ENCODE results near the gene LCMT1. TPM values are rescaled to one million over a fixed set of nuclear protein-coding genes. Genes with fewer than 3 reads are reported as not detected.

The LCMT1 gene
- total and polyA plus RNA-seq, 2 of the 4 experiments (the other 2 are of a cell fraction), result 33.1 to 60.4 TPM

GRCh38 chr16:25124503-25124902 is 13.0 kb downstream of the LCMT1 start:
- no peak overlapping the region for H2BK120ac ChIP-seq (ENCODE audit: low read depth, low read length)
- no peak overlapping the region for H3K27ac ChIP-seq (ENCODE audit: insufficient read depth, low read length)
- H3K4ac ChIP-seq (ENCODE audit: low read depth, low read length), result no peak overlapping the region
- H3K4me3 ChIP-seq (ENCODE audit: insufficient read depth, low read depth, low read length), result no peak overlapping the region
- in situ Hi-C loops (cut with MboI; ENCODE audit: low sequenced_read_pairs) (loop anchor here (10.0 kb wide), 1 partner anchor 100 kb away; no protein-coding TSS in a partner anchor), intact Hi-C loops (cut with micrococcal nuclease) (no loop called here), dilution Hi-C loops (cut with HindIII; ENCODE audit: low sequenced_read_pairs, unreplicated experiment) (no loop called here)
- H2AK9ac ChIP-seq (replicated peaks; ENCODE audit: low read depth, low read length, poor library complexity), result no peak overlapping the region
- H3K79me1 ChIP-seq (ENCODE audit: low read depth in 1 of 2, low read length in 2 of 2), result peaks cover 19 to 42% of the 10 kb centered on the region in 2 experiments
- peaks cover 2% of the 10 kb centered on the region for H3K36me3 ChIP-seq (ENCODE audit: control insufficient read depth, insufficient read depth, low read length)
- no CpG with 5 or more reads among the region's 3 CpGs for WGBS, 2 experiments (ENCODE audit: extremely low coverage in 2 of 2, insufficient read length in 1 of 2)
- H2BK15ac ChIP-seq (ENCODE audit: low read depth, low read length), result no peak overlapping the region
- ChIA-PET CTCF (no interaction called here), POLR2A (ENCODE audit: unreplicated experiment) (no interaction called here)
- H2AK5ac ChIP-seq (ENCODE audit: low read depth, low read length), result no peak overlapping the region
- DNase-seq (no peak), ATAC-seq (ENCODE audit: low read depth) (no peak)
- H4K8ac ChIP-seq (ENCODE audit: low read depth in 2 of 2, low read length in 2 of 2), result no peak overlapping the region
- H3K9me3 ChIP-seq (ENCODE audit: control insufficient read depth, insufficient read depth, low read length), result no peaks in the 10 kb centered on the region
- no peak overlapping the region for H3K23ac ChIP-seq (ENCODE audit: low read depth, low read length)
- no peak overlapping the region for H3K14ac ChIP-seq (replicated peaks; ENCODE audit: low read depth, low read length)
- no peak overlapping the region for H4K5ac ChIP-seq (ENCODE audit: low read depth, low read length)
- no peak overlapping the region for H3K9ac ChIP-seq (ENCODE audit: low read depth, low read length)
- H3K4me2 ChIP-seq (ENCODE audit: low read depth, low read length), result no peak overlapping the region
- no TSS peak for BruUV-seq (replicated peaks)
- H4K91ac ChIP-seq (ENCODE audit: insufficient read depth, low read depth, low read length), result no peak overlapping the region
- H2AFZ ChIP-seq (replicated peaks; ENCODE audit: low read length, poor library complexity), result no peak overlapping the region
- no peak overlapping the region for H2BK5ac ChIP-seq (ENCODE audit: low read depth, low read length, poor library complexity, severe bottlenecking)
- no peak overlapping the region for H2BK20ac ChIP-seq (ENCODE audit: low read depth, low read length)
- H4K20me1 ChIP-seq (ENCODE audit: insufficient read depth, low read length), result peaks cover 17% of the 10 kb centered on the region
- no peak for TF ChIP-seq NFE2L2 (IDR thresholded peaks at IDR 0.05; ENCODE audit: low read depth, low read length)
- TF ChIP-seq MAZ (IDR thresholded peaks at IDR 0.05; ENCODE audit: borderline replicate concordance, low read depth, low read length), result no peak
- TF ChIP-seq ELK1 (IDR thresholded peaks at IDR 0.05; ENCODE audit: borderline replicate concordance, low read depth, low read length), result no peak
- TF ChIP-seq RAD21 (IDR thresholded peaks at IDR 0.05; ENCODE audit: low read length), result no peak
- TF ChIP-seq, protein P1, sequence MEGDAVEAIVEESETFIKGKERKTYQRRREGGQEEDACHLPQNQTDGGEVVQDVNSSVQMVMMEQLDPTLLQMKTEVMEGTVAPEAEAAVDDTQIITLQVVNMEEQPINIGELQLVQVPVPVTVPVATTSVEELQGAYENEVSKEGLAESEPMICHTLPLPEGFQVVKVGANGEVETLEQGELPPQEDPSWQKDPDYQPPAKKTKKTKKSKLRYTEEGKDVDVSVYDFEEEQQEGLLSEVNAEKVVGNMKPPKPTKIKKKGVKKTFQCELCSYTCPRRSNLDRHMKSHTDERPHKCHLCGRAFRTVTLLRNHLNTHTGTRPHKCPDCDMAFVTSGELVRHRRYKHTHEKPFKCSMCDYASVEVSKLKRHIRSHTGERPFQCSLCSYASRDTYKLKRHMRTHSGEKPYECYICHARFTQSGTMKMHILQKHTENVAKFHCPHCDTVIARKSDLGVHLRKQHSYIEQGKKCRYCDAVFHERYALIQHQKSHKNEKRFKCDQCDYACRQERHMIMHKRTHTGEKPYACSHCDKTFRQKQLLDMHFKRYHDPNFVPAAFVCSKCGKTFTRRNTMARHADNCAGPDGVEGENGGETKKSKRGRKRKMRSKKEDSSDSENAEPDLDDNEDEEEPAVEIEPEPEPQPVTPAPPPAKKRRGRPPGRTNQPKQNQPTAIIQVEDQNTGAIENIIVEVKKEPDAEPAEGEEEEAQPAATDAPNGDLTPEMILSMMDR (conservative IDR thresholded peaks at IDR 0.05; ENCODE audit: low read depth, low read length), result no peak
- no peak for TF ChIP-seq MXI1 (IDR thresholded peaks at IDR 0.05; ENCODE audit: borderline replicate concordance, low read depth, low read length)
- TF ChIP-seq POLR2A (IDR thresholded peaks at IDR 0.05; ENCODE audit: low read depth, low read length), result no peak
- TF ChIP-seq SMC3 (IDR thresholded peaks at IDR 0.05; ENCODE audit: low read depth, low read length), result no peak
- TF ChIP-seq FOS (IDR thresholded peaks at IDR 0.05; ENCODE audit: low read depth, low read length), result no peak
- TF ChIP-seq CHD1 (IDR thresholded peaks at IDR 0.05; ENCODE audit: low read depth, low read length), result no peak
- TF ChIP-seq USF2 (IDR thresholded peaks at IDR 0.05; ENCODE audit: low read depth, low read length), result no peak
- no peak for TF ChIP-seq MAFK (IDR thresholded peaks at IDR 0.05; ENCODE audit: low read depth, low read length)
- TF ChIP-seq RFX5 (IDR thresholded peaks at IDR 0.05; ENCODE audit: low read depth, low read length), result no peak
- no peak for TF ChIP-seq RCOR1 (IDR thresholded peaks at IDR 0.05; ENCODE audit: insufficient replicate concordance, low read length)
- H3K27me3 ChIP-seq (ENCODE audit: control insufficient read depth, insufficient read depth, low read length), result no peaks in the 10 kb centered on the region
- no peak overlapping the region for H3K56ac ChIP-seq (ENCODE audit: extremely low read depth, insufficient read depth, low read length)
- H3K4me1 ChIP-seq (ENCODE audit: control insufficient read depth, insufficient read depth, low read length), result peaks cover 5% of the 10 kb centered on the region
- H3K18ac ChIP-seq (ENCODE audit: low read depth, low read length), result no peak overlapping the region
- peaks cover 4% of the 10 kb centered on the region; the same call in 1 of the 2 replicates for H3K9me1 ChIP-seq (ENCODE audit: insufficient read depth, low read length)

All from IMR-90 (cell line).